ENCODE measurements around the gene DIP2C.

DIP2C gene

GRCh38 chr10:666237-667012 is 23.0 kb downstream of the DIP2C start:
- peak overlapping the region; percentile 51 for H3K27ac ChIP-seq
- TF ChIP-seq ZFX (IDR thresholded peaks at IDR 0.05) (no peak), CTCF (conservative IDR thresholded peaks at IDR 0.05) (no peak)

GRCh38 chr10:665579-666091 is 23.8 kb downstream of the DIP2C start:
- H3K27ac ChIP-seq: peak overlapping the region; percentile 51
- TF ChIP-seq ZFX (IDR thresholded peaks at IDR 0.05) (no peak), CTCF (conservative IDR thresholded peaks at IDR 0.05) (no peak)

- H3K27ac ChIP-seq: no peak overlapping the region
- no peak for TF ChIP-seq ZFX (IDR thresholded peaks at IDR 0.05)
- TF ChIP-seq CTCF (conservative IDR thresholded peaks at IDR 0.05): no peak
Observed at GRCh38 chr10:664893-665292, 24.6 kb downstream of the DIP2C start.

- no peak for TF ChIP-seq ZFX (IDR thresholded peaks at IDR 0.05)
- TF ChIP-seq CTCF (conservative IDR thresholded peaks at IDR 0.05): no peak
Observed at GRCh38 chr10:664301-664700, 25.2 kb downstream of the DIP2C start.

GRCh38 chr10:663831-664251 is 25.6 kb downstream of the DIP2C start:
- H3K27ac ChIP-seq: no peak overlapping the region
- TF ChIP-seq ZFX (IDR thresholded peaks at IDR 0.05): no peak
- TF ChIP-seq CTCF (conservative IDR thresholded peaks at IDR 0.05): no peak

More at GRCh38 chr10:664301-664700, 25.2 kb downstream of the DIP2C start:
- H3K27ac ChIP-seq: no peak overlapping the region

GRCh38 chr10:663466-663751 is 26.1 kb downstream of the DIP2C start:
- TF ChIP-seq CTCF (conservative IDR thresholded peaks at IDR 0.05) (no peak), ZFX (IDR thresholded peaks at IDR 0.05) (no peak)

GRCh38 chr10:662686-663465 is 26.6 kb downstream of the DIP2C start:
- no peak overlapping the region for H3K27ac ChIP-seq
- TF ChIP-seq CTCF (conservative IDR thresholded peaks at IDR 0.05) (no peak), ZFX (IDR thresholded peaks at IDR 0.05) (peak; percentile 5; the same call in 1 of the 2 replicates)

More at GRCh38 chr10:663466-663751, 26.1 kb downstream of the DIP2C start:
- no peak overlapping the region for H3K27ac ChIP-seq
